HEK293 (cell line): Measurements from ENCODE around the gene EHMT1.

Source experiments
- CTCF ChIA-PET: fragments of 350-600 bp; formaldehyde crosslinking; extraction: SDS; loops from one replicate; lab custom pipeline; 2021; ENCODE audit warnings: antibody characterized with exemption; lab: Yijun Ruan, JAX
- POLR2A ChIA-PET: fragments of 300-600 bp; formaldehyde crosslinking; extraction: SDS; loops from one replicate; lab custom pipeline; 2020; ENCODE audit warnings: antibody characterized with exemption, inconsistent platforms; lab: Yijun Ruan, JAX
- H3K27ac ChIP-seq: fragments of 200-500 bp; sonication (Bioruptor generic); 2 replicates; pipeline ENCODE4 v1.5.1; 2014; ENCODE audit warnings: low read depth, low read length, control low read depth, inconsistent platforms; ENCODE audit errors: extremely low read depth
- H3K36me3 ChIP-seq, 2 experiments: fragments of 200-500 bp in 1 of 2; sonication (Bioruptor generic) in 1 of 2; 1 replicate in 1 of 2; 2 replicates in 1 of 2; pipeline ENCODE4 v1.5.1; 2014 to 2017; ENCODE audit warnings: inconsistent platforms in 2 of 2, low read length in 2 of 2; ENCODE audit not compliant: control insufficient read depth in 2 of 2, insufficient read depth in 1 of 2
- H3K4me1 ChIP-seq: fragments of 200-500 bp; sonication (Bioruptor generic); 2 replicates; pipeline ENCODE4 v1.5.1; 2014; ENCODE audit warnings: mild to moderate bottlenecking, low read length, inconsistent platforms; ENCODE audit not compliant: control insufficient read depth, insufficient read depth
- H3K4me3 ChIP-seq: 2 replicates; pipeline ENCODE4 v1.5.1; 2011; ENCODE audit warnings: low read depth, mild to moderate bottlenecking, control low read depth, low read length, moderate library complexity
- H3K9me3 ChIP-seq: fragments of 200-500 bp; sonication (Bioruptor generic); 2 replicates; pipeline ENCODE4 v1.5.1; 2014; ENCODE audit warnings: low read depth, low read length, inconsistent platforms; ENCODE audit not compliant: control insufficient read depth, insufficient read depth
- GLIS1 ChIP-seq: fragments of 450-650 bp; formaldehyde crosslinking; IDR thresholded peaks from 2 replicates; pipeline ENCODE4 v1.5.1; 2016; ENCODE audit warnings: missing biosample characterization, missing genetic modification characterization
- KLF1 ChIP-seq: fragments of 450-650 bp; formaldehyde crosslinking; IDR thresholded peaks from 2 replicates; pipeline ENCODE4 v1.5.1; 2016; ENCODE audit warnings: missing biosample characterization, missing genetic modification characterization
- KLF10 ChIP-seq: fragments of 450-650 bp; IDR thresholded peaks from 2 replicates; pipeline ENCODE4 v1.5.1; 2018; ENCODE audit warnings: missing biosample characterization, mild to moderate bottlenecking, missing genetic modification characterization
- KLF8 ChIP-seq: fragments of 450-650 bp; formaldehyde crosslinking; IDR thresholded peaks from 2 replicates; pipeline ENCODE4 v1.5.1; 2016; ENCODE audit warnings: missing biosample characterization, missing genetic modification characterization
- KLF9 ChIP-seq: fragments of 450-650 bp; formaldehyde crosslinking; IDR thresholded peaks from 2 replicates; pipeline ENCODE4 v1.5.1; 2016; ENCODE audit warnings: missing biosample characterization, missing genetic modification characterization, low read depth
- TCF7L2 ChIP-seq: IDR thresholded peaks from 2 replicates; pipeline ENCODE4 v1.6.1; 2011; ENCODE audit warnings: low read depth, mild to moderate bottlenecking, inconsistent platforms, low read length, moderate library complexity, borderline replicate concordance
- ZBTB20 ChIP-seq: fragments of 450-650 bp; formaldehyde crosslinking; IDR thresholded peaks from 2 replicates; pipeline ENCODE4 v1.5.1; 2016; ENCODE audit warnings: missing biosample characterization, missing genetic modification characterization
- ZBTB48 ChIP-seq: fragments of 450-650 bp; formaldehyde crosslinking; IDR thresholded peaks from 2 replicates; pipeline ENCODE4 v1.5.1; 2016; ENCODE audit warnings: missing biosample characterization, missing genetic modification characterization
- ZIC2 ChIP-seq: fragments of 450-650 bp; formaldehyde crosslinking; IDR thresholded peaks from 2 replicates; pipeline ENCODE4 v1.5.1; 2016; ENCODE audit warnings: missing biosample characterization, missing genetic modification characterization
- ZNF274 ChIP-seq, 2 experiments: fragments of 200-500 bp in 1 of 2; fragments of 450-650 bp in 1 of 2; sonication (Bioruptor generic) in 1 of 2; formaldehyde crosslinking in 1 of 2; IDR thresholded peaks; 2 replicates each; pipeline versions ENCODE4 v1.5.1 to v1.6.1; 2014 to 2016; ENCODE audit warnings: borderline replicate concordance in 1 of 2, inconsistent platforms in 1 of 2, low read length in 1 of 2, missing biosample characterization in 1 of 2, missing genetic modification characterization in 1 of 2
- ZNF561 ChIP-seq: fragments of 450-650 bp; IDR thresholded peaks from 2 replicates; pipeline ENCODE4 v1.5.1; 2018; ENCODE audit warnings: missing biosample characterization, missing genetic modification characterization, borderline replicate concordance
- ZNF571 ChIP-seq: fragments of 450-650 bp; formaldehyde crosslinking; IDR thresholded peaks from 2 replicates; pipeline ENCODE4 v1.5.0; 2017; ENCODE audit warnings: missing biosample characterization, missing genetic modification characterization
- ZNF600 ChIP-seq: fragments of 450-650 bp; formaldehyde crosslinking; IDR thresholded peaks from 2 replicates; pipeline ENCODE4 v1.5.1; 2016; ENCODE audit warnings: missing biosample characterization, missing genetic modification characterization
- ZNF677 ChIP-seq: fragments of 450-650 bp; IDR thresholded peaks from 2 replicates; pipeline ENCODE4 v1.5.0; 2018; ENCODE audit warnings: missing biosample characterization, mild to moderate bottlenecking, missing genetic modification characterization, moderate library complexity
- ZSCAN30 ChIP-seq: fragments of 450-650 bp; IDR thresholded peaks from 2 replicates; pipeline ENCODE4 v1.5.1; 2018; ENCODE audit warnings: missing biosample characterization, mild to moderate bottlenecking, missing genetic modification characterization, moderate library complexity
- TF ChIP-seq, protein P1 (sequence below): fragments of 450-650 bp; formaldehyde crosslinking; IDR thresholded peaks from 2 replicates; pipeline ENCODE4 v1.5.1; 2016; ENCODE audit warnings: missing biosample characterization, missing genetic modification characterization
- TF ChIP-seq, protein P2 (sequence below): fragments of 450-650 bp; formaldehyde crosslinking; IDR thresholded peaks from 2 replicates; pipeline ENCODE4 v1.5.1; 2016; ENCODE audit warnings: missing biosample characterization, missing genetic modification characterization
- TF ChIP-seq, protein P3 (sequence below): fragments of 450-650 bp; formaldehyde crosslinking; IDR thresholded peaks from 2 replicates; pipeline ENCODE4 v1.5.1; 2016; ENCODE audit warnings: missing biosample characterization, missing genetic modification characterization
- TF ChIP-seq, protein P4 (sequence below): fragments of 450-650 bp; IDR thresholded peaks from 2 replicates; pipeline ENCODE4 v1.5.1; 2018; ENCODE audit warnings: missing biosample characterization, mild to moderate bottlenecking, missing genetic modification characterization

EHMT1 gene

DNA sequence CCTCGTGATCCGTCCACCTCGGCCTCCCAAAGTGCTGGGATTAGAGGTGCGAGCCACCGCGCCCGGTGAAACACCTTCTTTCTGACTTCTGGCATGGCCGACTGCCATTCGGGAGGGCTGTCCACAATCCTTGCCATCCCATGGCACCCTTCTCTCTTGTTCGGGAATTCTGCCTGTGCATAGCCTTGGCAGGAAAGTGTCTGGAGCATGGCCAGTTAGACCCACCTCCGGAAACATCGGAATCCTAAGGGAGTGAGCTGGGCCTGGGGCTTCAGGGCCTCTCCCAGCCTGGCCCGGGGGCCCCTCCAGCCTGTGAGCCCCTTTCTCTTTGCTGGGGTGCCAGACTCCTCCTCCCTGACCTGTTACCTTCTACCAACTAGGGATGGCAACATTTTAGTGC lies 14.9 kb upstream of the EHMT1 start:
- Histone ChIP-seq H3K4me3 (no peak overlapping the region), H3K36me3 (no peaks in the 10 kb centered on the region), H3K27ac (no peak overlapping the region), H3K9me3 (no peaks in the 10 kb centered on the region), H3K4me1 (no peaks in the 10 kb centered on the region)
- ChIA-PET CTCF (interaction anchor here (0.6 to 1.4 kb wide), 3 partner anchors 14 to 53 kb away, joined by 3 to 8 read pairs (median 3); partner anchors contain the start of gene ZMYND19), POLR2A (interaction anchor here (2.3 kb wide), 1 partner anchor 12 kb away, joined by 43 read pairs; the partner anchor contains the start of gene ZMYND19)
- TF ChIP-seq ZNF677 = no peak

DNA sequence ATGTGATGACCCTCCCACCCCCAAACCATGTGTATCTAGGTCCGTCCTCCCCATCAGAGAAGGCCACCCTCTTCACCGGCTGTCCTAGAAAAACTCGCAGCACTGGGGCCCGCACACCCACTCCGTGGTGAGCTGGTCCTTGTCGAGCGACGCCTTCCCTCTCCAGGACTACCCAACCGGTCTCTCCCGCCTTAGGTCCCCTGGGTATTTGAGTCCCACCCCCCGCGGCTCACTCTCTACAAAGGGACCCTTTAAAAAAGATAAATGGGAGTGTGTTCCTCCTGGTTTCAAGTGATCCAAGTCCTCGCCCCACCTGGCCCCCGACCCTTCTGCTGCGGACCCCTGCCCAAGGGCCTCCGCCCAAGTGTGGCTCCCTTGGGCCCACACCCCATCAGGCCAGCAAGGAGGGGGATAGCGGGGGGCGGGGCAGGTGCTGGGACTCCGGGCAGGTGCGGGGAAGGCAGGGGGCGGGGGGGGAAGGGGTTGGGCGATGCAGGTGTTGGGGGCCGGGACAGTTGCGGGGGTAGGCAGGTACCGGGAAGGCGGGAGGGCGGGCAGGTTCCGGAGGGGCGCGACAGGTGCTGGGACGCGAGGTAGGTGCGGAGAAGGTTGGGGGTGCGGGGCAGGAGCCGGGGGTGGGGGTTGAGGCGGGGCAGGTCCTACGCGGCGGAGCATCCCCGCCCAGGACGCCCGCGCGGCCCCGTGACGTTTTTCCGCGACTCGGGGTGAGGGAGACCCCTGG lies 14.3 kb upstream of the EHMT1 start:
- no peaks in the 10 kb centered on the region for H3K4me1 ChIP-seq
- CTCF ChIA-PET = no interaction called here

DNA sequence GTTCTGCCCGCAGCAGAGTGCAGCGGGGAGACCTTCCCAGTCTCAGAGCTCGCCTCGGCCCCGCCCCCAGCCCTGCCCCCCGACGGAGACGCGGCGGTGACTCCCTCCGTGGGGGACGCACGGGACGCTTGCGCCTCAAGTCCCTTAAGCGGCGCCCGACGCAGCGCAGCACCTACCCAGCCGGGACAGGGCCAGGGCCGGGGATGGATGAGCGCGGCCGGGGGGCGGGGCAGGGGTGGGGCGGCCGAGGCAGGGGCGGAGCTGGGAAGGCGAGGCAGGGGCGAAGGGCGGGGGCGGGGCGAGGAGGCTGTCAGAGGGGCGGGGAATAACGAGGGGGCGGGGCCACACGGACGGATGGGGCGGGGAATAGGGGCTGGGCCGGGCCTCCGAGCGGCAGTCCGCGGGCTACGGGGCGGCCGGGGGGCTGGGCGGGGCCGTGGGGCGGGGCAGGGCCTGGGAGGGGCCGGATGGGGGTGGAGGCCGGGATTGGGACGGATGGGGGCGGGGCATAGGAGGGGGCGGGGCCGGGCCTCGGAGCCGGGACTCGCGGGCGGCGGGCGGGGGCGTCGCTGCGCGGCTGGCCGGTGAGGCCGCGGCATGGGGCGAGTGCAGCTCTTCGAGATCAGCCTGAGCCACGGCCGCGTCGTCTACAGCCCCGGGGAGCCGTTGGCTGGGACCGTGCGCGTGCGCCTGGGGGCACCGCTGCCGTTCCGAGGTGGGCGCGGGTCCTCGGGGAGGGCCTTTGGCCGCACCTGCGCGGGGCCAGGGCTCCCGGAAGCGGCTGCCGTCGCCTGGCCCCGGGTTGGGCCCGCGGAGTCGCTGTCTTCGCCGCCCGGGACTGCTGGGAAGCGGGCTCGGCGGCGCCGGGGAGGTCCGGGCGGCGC lies 13.4 kb upstream of the EHMT1 start, which contains the start of gene ARRDC1:
Gene ARRDC1, plus strand, starts transcription at position 566 of the 884 bp plus-strand sequence. Its CDS starts 32 bp downstream, at position 598.
- Histone ChIP-seq H3K9me3 (no peaks in the 10 kb centered on the region), H3K36me3 (no peaks in the 10 kb centered on the region), H3K4me1 (no peaks in the 10 kb centered on the region), H3K4me3 (peak within 1 kb of the TSS; percentile 66), H3K27ac (peak within 1 kb of the TSS; percentile 72; the same call in 1 of the 2 replicates)
- CTCF ChIA-PET = no interaction called here
- POLR2A ChIA-PET = interaction anchor here (0.5 to 2.3 kb wide), 17 partner anchors 8 to 519 kb away, joined by 3 to 43 read pairs (median 5); partner anchors contain the start of genes DPH7, EHMT1, MAN1B1 and MRPL41
- TF ChIP-seq ZNF561 (no peak), ZNF600 (tag by site-specific recombination) (0 out of 2 replicates have a peak, but pooled peaks have one; percentile 13), KLF8 (0 out of 2 replicates have a peak, but pooled peaks have one; percentile 10), ZBTB20 (tag by site-specific recombination) (peak; percentile 72), KLF10 (tag by site-specific recombination) (peak; percentile 75), KLF9 (tag by site-specific recombination) (peak; percentile 50; the same call in 1 of the 2 replicates), ZBTB48 (tag by site-specific recombination) (0 out of 2 replicates have a peak, but pooled peaks have one; percentile 16), KLF1 (tag by site-specific recombination) (0 out of 2 replicates have a peak, but pooled peaks have one; percentile 10), GLIS1 (tag by site-specific recombination) (peak; percentile 66), ZSCAN30 (tag by site-specific recombination) (peak; percentile 41)
- TF ChIP-seq, protein P1, sequence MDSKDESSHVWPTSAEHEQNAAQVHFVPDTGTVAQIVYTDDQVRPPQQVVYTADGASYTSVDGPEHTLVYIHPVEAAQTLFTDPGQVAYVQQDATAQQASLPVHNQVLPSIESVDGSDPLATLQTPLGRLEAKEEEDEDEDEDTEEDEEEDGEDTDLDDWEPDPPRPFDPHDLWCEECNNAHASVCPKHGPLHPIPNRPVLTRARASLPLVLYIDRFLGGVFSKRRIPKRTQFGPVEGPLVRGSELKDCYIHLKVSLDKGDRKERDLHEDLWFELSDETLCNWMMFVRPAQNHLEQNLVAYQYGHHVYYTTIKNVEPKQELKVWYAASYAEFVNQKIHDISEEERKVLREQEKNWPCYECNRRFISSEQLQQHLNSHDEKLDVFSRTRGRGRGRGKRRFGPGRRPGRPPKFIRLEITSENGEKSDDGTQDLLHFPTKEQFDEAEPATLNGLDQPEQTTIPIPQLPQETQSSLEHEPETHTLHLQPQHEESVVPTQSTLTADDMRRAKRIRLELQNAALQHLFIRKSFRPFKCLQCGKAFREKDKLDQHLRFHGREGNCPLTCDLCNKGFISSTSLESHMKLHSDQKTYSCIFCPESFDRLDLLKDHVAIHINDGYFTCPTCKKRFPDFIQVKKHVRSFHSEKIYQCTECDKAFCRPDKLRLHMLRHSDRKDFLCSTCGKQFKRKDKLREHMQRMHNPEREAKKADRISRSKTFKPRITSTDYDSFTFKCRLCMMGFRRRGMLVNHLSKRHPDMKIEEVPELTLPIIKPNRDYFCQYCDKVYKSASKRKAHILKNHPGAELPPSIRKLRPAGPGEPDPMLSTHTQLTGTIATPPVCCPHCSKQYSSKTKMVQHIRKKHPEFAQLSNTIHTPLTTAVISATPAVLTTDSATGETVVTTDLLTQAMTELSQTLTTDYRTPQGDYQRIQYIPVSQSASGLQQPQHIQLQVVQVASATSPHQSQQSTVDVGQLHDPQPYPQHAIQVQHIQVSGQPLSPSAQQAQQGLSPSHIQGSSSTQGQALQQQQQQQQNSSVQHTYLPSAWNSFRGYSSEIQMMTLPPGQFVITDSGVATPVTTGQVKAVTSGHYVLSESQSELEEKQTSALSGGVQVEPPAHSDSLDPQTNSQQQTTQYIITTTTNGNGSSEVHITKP (tag by site-specific recombination) = peak; percentile 22; the same call in 1 of the 2 replicates
- TF ChIP-seq, protein P2, sequence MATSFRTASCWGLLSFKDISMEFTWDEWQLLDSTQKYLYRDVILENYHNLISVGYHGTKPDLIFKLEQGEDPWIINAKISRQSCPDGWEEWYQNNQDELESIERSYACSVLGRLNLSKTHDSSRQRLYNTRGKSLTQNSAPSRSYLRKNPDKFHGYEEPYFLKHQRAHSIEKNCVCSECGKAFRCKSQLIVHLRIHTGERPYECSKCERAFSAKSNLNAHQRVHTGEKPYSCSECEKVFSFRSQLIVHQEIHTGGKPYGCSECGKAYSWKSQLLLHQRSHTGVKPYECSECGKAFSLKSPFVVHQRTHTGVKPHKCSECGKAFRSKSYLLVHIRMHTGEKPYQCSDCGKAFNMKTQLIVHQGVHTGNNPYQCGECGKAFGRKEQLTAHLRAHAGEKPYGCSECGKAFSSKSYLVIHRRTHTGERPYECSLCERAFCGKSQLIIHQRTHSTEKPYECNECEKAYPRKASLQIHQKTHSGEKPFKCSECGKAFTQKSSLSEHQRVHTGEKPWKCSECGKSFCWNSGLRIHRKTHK (tag by site-specific recombination) = no peak
- TF ChIP-seq, protein P3, sequence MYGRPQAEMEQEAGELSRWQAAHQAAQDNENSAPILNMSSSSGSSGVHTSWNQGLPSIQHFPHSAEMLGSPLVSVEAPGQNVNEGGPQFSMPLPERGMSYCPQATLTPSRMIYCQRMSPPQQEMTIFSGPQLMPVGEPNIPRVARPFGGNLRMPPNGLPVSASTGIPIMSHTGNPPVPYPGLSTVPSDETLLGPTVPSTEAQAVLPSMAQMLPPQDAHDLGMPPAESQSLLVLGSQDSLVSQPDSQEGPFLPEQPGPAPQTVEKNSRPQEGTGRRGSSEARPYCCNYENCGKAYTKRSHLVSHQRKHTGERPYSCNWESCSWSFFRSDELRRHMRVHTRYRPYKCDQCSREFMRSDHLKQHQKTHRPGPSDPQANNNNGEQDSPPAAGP = 0 out of 2 replicates have a peak, but pooled peaks have one; percentile 16
- TF ChIP-seq, protein P4, sequence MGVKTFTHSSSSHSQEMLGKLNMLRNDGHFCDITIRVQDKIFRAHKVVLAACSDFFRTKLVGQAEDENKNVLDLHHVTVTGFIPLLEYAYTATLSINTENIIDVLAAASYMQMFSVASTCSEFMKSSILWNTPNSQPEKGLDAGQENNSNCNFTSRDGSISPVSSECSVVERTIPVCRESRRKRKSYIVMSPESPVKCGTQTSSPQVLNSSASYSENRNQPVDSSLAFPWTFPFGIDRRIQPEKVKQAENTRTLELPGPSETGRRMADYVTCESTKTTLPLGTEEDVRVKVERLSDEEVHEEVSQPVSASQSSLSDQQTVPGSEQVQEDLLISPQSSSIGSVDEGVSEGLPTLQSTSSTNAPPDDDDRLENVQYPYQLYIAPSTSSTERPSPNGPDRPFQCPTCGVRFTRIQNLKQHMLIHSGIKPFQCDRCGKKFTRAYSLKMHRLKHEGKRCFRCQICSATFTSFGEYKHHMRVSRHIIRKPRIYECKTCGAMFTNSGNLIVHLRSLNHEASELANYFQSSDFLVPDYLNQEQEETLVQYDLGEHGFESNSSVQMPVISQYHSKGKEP (tag by site-specific recombination) = no peak

More for the DNA sequence above, 14.3 kb upstream of the EHMT1 start:
- Histone ChIP-seq H3K9me3 (no peaks in the 10 kb centered on the region), H3K36me3 (no peaks in the 10 kb centered on the region), H3K27ac (no peak overlapping the region), H3K4me3 (peak overlapping the region; percentile 43)
- TF ChIP-seq TCF7L2 (no peak), GLIS1 (tag by site-specific recombination) (peak; percentile 52), ZNF571 (no peak), ZIC2 (tag by site-specific recombination) (no peak), KLF1 (tag by site-specific recombination) (peak; percentile 34; the same call in 1 of the 2 replicates), ZNF274 (IDR thresholded peaks at IDR 0.05; ENCODE audit: low read length) (no peak), ZNF274 (tag by site-specific recombination; IDR thresholded peaks at IDR 0.05; ENCODE audit: borderline replicate concordance) (no peak)
- POLR2A ChIA-PET = interaction anchor here (0.6 to 2.3 kb wide), 15 partner anchors 9 to 518 kb away, joined by 3 to 43 read pairs (median 5); partner anchors contain the start of genes DPH7, EHMT1, MAN1B1 and MRPL41
